HG03378 (cell line): ENCODE results near the gene TIMM13.

Experiments used
- ATAC-seq: cut with Tn5 transposase; IDR thresholded peaks from one replicate; pipeline ENCODE4 v1.9.1; 2021; ENCODE audit warnings: mild to moderate bottlenecking, moderate library complexity; ENCODE audit not compliant: unreplicated experiment

Gene TIMM13

GRCh38 chr19:2455851-2456570, 28.6 kb upstream of the TIMM13 start:
- ATAC-seq = no peak

GRCh38 chr19:2454962-2455850, 27.8 kb upstream of the TIMM13 start:
- no peak for ATAC-seq

GRCh38 chr19:2454199-2454961, 27.0 kb upstream of the TIMM13 start:
- ATAC-seq = no peak

GRCh38 chr19:2453431-2454025, 26.1 kb upstream of the TIMM13 start:
- ATAC-seq = no peak

GRCh38 chr19:2451741-2452140, 24.4 kb upstream of the TIMM13 start:
- ATAC-seq = no peak

- ATAC-seq = no peak
Measured at GRCh38 chr19:2451138-2451537, 23.8 kb upstream of the TIMM13 start.

- ATAC-seq = no peak
Measured at GRCh38 chr19:2449019-2449418, 21.6 kb upstream of the TIMM13 start.

GRCh38 chr19:2446381-2446780, 19.0 kb upstream of the TIMM13 start:
- no peak for ATAC-seq

GRCh38 chr19:2444251-2445002, 17.0 kb upstream of the TIMM13 start:
- no peak for ATAC-seq

- no peak for ATAC-seq
Measured at GRCh38 chr19:2443785-2444182, 16.4 kb upstream of the TIMM13 start.

- ATAC-seq = no peak
Measured at GRCh38 chr19:2443116-2443784, 15.9 kb upstream of the TIMM13 start.

GRCh38 chr19:2441096-2441752, 13.8 kb upstream of the TIMM13 start:
- no peak for ATAC-seq

GRCh38 chr19:2440515-2440914, 13.1 kb upstream of the TIMM13 start:
- ATAC-seq = no peak

GRCh38 chr19:2438178-2438577, 10.8 kb upstream of the TIMM13 start:
- no peak for ATAC-seq

- no peak for ATAC-seq
Measured at GRCh38 chr19:2436926-2437325, 9.5 kb upstream of the TIMM13 start.

- no peak for ATAC-seq
Measured at GRCh38 chr19:2436384-2436783, 9.0 kb upstream of the TIMM13 start.

- ATAC-seq = no peak
Measured at GRCh38 chr19:2434721-2435265, 7.4 kb upstream of the TIMM13 start.

- ATAC-seq = no peak
Measured at GRCh38 chr19:2434267-2434666, 6.9 kb upstream of the TIMM13 start.

GRCh38 chr19:2433854-2434253, 6.5 kb upstream of the TIMM13 start:
- ATAC-seq = no peak
